Colonic mucosa (tissue), 4 donors: ENCODE measurements around the gene GNAI3. TPM values are rescaled to one million over a fixed set of nuclear protein-coding genes. Genes with fewer than 3 reads are reported as not detected.

Experiments used
- DNase-seq: peaks from one replicate; pipeline ENCODE4 v3.0.0-alpha.2; 2020
- H3K27ac ChIP-seq: fragments of 200-600 bp; one replicate; pipeline ENCODE4 v1.8.0; 2021
- H3K27me3 ChIP-seq: fragments of 200-600 bp; one replicate; pipeline ENCODE4 v1.8.0; 2021
- H3K36me3 ChIP-seq: fragments of 200-600 bp; one replicate; pipeline ENCODE4 v1.8.0; 2021
- H3K4me1 ChIP-seq: fragments of 200-600 bp; one replicate; pipeline ENCODE4 v1.8.0; 2021; ENCODE audit warnings: mild to moderate bottlenecking
- H3K4me3 ChIP-seq: fragments of 200-600 bp; one replicate; pipeline ENCODE4 v1.8.0; 2021
- H3K9ac ChIP-seq, 2 donors: one replicate each; pipeline ENCODE4 v1.7.0; 2013; ENCODE audit warnings: control low read depth in 2 of 2, low read depth in 2 of 2, low read length in 2 of 2
- H3K9me3 ChIP-seq: fragments of 200-600 bp; one replicate; pipeline ENCODE4 v1.8.0; 2021
- CTCF ChIP-seq: fragments of 200-600 bp; IDR thresholded peaks from one replicate; pipeline ENCODE4 v1.8.0; 2022; ENCODE audit warnings: antibody characterized with exemption, mild to moderate bottlenecking
- intact Hi-C: fragments of 100-400 bp; cut with DNase I; formaldehyde crosslinking; loops from one replicate; pipeline ENCODE4 v1.14.1; 2022
- total RNA-seq, 2 donors: library from RNA; stranded (reverse); fragmentation: NEBNext Ultra II Directional in 1 of 2; extraction: Animal tissue kit (Norgen Biotek cat#: 25700) in 1 of 2; gene quantifications; one replicate each; pipeline ENCODE4 v1.2.1, GENCODE V29; 2021
- donor health status: healthy.
- donor health status: DM: no; HTN: no; CAD: no.
- donor health status: DM: no; HTN: no; CAD: no.

GNAI3 gene
- total RNA-seq, 2 donors from 2014 or later, result 7.7 to 8.9 TPM

GRCh38 chr1:109578947-109579443, 30.6 kb downstream of the GNAI3 start:
- TF ChIP-seq CTCF, result no peak
- Histone ChIP-seq H3K27me3 (no peaks in the 10 kb centered on the region), H3K4me3 (no peak overlapping the region), H3K9me3 (no peaks in the 10 kb centered on the region), H3K36me3 (no peaks in the 10 kb centered on the region), H3K9ac (no peak overlapping the region), H3K4me1 (no peaks in the 10 kb centered on the region), H3K27ac (no peak overlapping the region)
- intact Hi-C loops, result no loop called here
- no peak for DNase-seq

- no peak for TF ChIP-seq CTCF
- Histone ChIP-seq H3K27me3 (no peaks in the 10 kb centered on the region), H3K27ac (no peak overlapping the region), H3K4me1 (no peaks in the 10 kb centered on the region), H3K9me3 (no peaks in the 10 kb centered on the region), H3K36me3 (no peaks in the 10 kb centered on the region), H3K9ac (no peak overlapping the region), H3K4me3 (no peak overlapping the region)
- DNase-seq, result no peak
- intact Hi-C loops, result no loop called here
These were observed 31.1 kb downstream of the GNAI3 start for GRCh38 chr1:109579491-109579890.

- no peak for DNase-seq
- H3K9me3 ChIP-seq, result no peaks in the 10 kb centered on the region
- H3K36me3 ChIP-seq, result peaks cover 5% of the 10 kb centered on the region
- intact Hi-C loops, result no loop called here
- H3K27ac ChIP-seq, result no peak overlapping the region
- H3K4me1 ChIP-seq, result no peaks in the 10 kb centered on the region
- TF ChIP-seq CTCF, result no peak
- H3K9ac ChIP-seq, result no peak overlapping the region
- no peaks in the 10 kb centered on the region for H3K27me3 ChIP-seq
- no peak overlapping the region for H3K4me3 ChIP-seq
These were observed 33.6 kb downstream of the GNAI3 start for GRCh38 chr1:109582021-109582420.

- intact Hi-C loops, result no loop called here
- peaks cover 10% of the 10 kb centered on the region for H3K36me3 ChIP-seq
These were observed 36.4 kb downstream of the GNAI3 start for GRCh38 chr1:109584766-109585165.

GRCh38 chr1:109586055-109586454, 37.6 kb downstream of the GNAI3 start:
- intact Hi-C loops, result no loop called here
- Histone ChIP-seq H3K4me3 (no peak overlapping the region), H3K27ac (no peak overlapping the region), H3K4me1 (no peaks in the 10 kb centered on the region), H3K9ac (no peak overlapping the region), H3K36me3 (peaks cover 10% of the 10 kb centered on the region), H3K9me3 (no peaks in the 10 kb centered on the region), H3K27me3 (no peaks in the 10 kb centered on the region)
- TF ChIP-seq CTCF, result no peak
- no peak for DNase-seq

More at GRCh38 chr1:109584766-109585165, 36.4 kb downstream of the GNAI3 start:
- no peaks in the 10 kb centered on the region for H3K9me3 ChIP-seq
- H3K27ac ChIP-seq, result no peak overlapping the region
- H3K9ac ChIP-seq, result no peak overlapping the region
- H3K4me1 ChIP-seq, result no peaks in the 10 kb centered on the region
- TF ChIP-seq CTCF, result no peak
- no peak overlapping the region for H3K4me3 ChIP-seq
- no peaks in the 10 kb centered on the region for H3K27me3 ChIP-seq
- no peak for DNase-seq
